IMR-90 (cell line): ENCODE results near the gene ASB13. TPM values are rescaled to one million over a fixed set of nuclear protein-coding genes. Genes with fewer than 3 reads are reported as not detected.

Experiments used
- ATAC-seq: fragments of 200-7000 bp; cut with Tn5 transposase; 2 replicates; pipeline ENCODE4 v1.9.1; 2020; ENCODE audit warnings: low read depth, mild to moderate bottlenecking, moderate library complexity
- BruUV-seq: library from RNA; stranded (reverse); fragments of 400-500 nt; replicated peaks from 2 replicates; lab custom pipeline; 2021; lab: Mats Ljungman, UMichigan
- CTCF ChIA-PET: fragments of 300-600 bp; formaldehyde crosslinking; extraction: SDS; loops from one replicate; lab custom pipeline; 2021; ENCODE audit warnings: antibody characterized with exemption; lab: Yijun Ruan, JAX
- POLR2A ChIA-PET: fragments of 300-600 bp; sonication (Branson Sonifier 250); formaldehyde crosslinking; loops from one replicate; lab custom pipeline; 2022; ENCODE audit warnings: antibody characterized with exemption; ENCODE audit not compliant: unreplicated experiment; lab: Charles Lee
- DNase-seq: peaks from one replicate; pipeline ENCODE4 v3.0.0; 2013
- H2AFZ ChIP-seq: replicated peaks from 2 replicates; pipeline ENCODE3; 2013; ENCODE audit warnings: low read length, mild to moderate bottlenecking; ENCODE audit not compliant: poor library complexity
- H2AK5ac ChIP-seq: 2 replicates; pipeline ENCODE4 v1.6.1; 2013; ENCODE audit warnings: low read depth, low read length, inconsistent platforms
- H2AK9ac ChIP-seq: replicated peaks from 2 replicates; pipeline ENCODE3; 2013; ENCODE audit warnings: mild to moderate bottlenecking, low read depth, low read length, moderate library complexity; ENCODE audit not compliant: poor library complexity
- H2BK120ac ChIP-seq: 2 replicates; pipeline ENCODE4 v1.6.1; 2013; ENCODE audit warnings: low read depth, low read length, inconsistent platforms
- H2BK15ac ChIP-seq: 3 replicates; pipeline ENCODE4 v1.6.1; 2013; ENCODE audit warnings: low read depth, low read length, inconsistent platforms
- H2BK20ac ChIP-seq: 2 replicates; pipeline ENCODE4 v1.6.1; 2013; ENCODE audit warnings: low read depth, mild to moderate bottlenecking, inconsistent platforms, low read length, moderate library complexity
- H2BK5ac ChIP-seq: 2 replicates; pipeline ENCODE4 v1.6.1; 2013; ENCODE audit warnings: mild to moderate bottlenecking, low read depth, low read length, inconsistent platforms; ENCODE audit not compliant: poor library complexity, severe bottlenecking
- H3K14ac ChIP-seq: replicated peaks from 2 replicates; pipeline ENCODE4 v1.6.1; 2013; ENCODE audit warnings: low read depth, low read length, inconsistent platforms
- H3K18ac ChIP-seq: 2 replicates; pipeline ENCODE4 v1.6.1; 2013; ENCODE audit warnings: low read depth, low read length, control low read depth
- H3K23ac ChIP-seq: 2 replicates; pipeline ENCODE4 v1.6.1; 2013; ENCODE audit warnings: low read depth, low read length, inconsistent platforms
- H3K27ac ChIP-seq: 2 replicates; pipeline ENCODE4 v1.5.1; 2013; ENCODE audit warnings: mild to moderate bottlenecking, control low read depth, low read length; ENCODE audit not compliant: insufficient read depth
- H3K27me3 ChIP-seq: 2 replicates; pipeline ENCODE4 v1.6.1; 2013; ENCODE audit warnings: low read length; ENCODE audit not compliant: control insufficient read depth, insufficient read depth
- H3K36me3 ChIP-seq: 2 replicates; pipeline ENCODE4 v1.6.1; 2013; ENCODE audit warnings: low read length, mixed read lengths; ENCODE audit not compliant: control insufficient read depth, insufficient read depth
- H3K4ac ChIP-seq: 2 replicates; pipeline ENCODE4 v1.6.1; 2013; ENCODE audit warnings: low read depth, low read length, inconsistent platforms
- H3K4me1 ChIP-seq: 2 replicates; pipeline ENCODE4 v1.6.1; 2013; ENCODE audit warnings: low read length, mixed read lengths; ENCODE audit not compliant: control insufficient read depth, insufficient read depth
- H3K4me2 ChIP-seq: 2 replicates; pipeline ENCODE4 v1.6.1; 2013; ENCODE audit warnings: low read depth, mild to moderate bottlenecking, control low read depth, low read length, moderate library complexity
- H3K4me3 ChIP-seq: 2 replicates; pipeline ENCODE4 v1.5.1; 2013; ENCODE audit warnings: low read depth, mild to moderate bottlenecking, control low read depth, low read length, moderate library complexity; ENCODE audit not compliant: insufficient read depth
- H3K56ac ChIP-seq: 2 replicates; pipeline ENCODE4 v1.6.1; 2013; ENCODE audit warnings: low read length, inconsistent platforms; ENCODE audit not compliant: insufficient read depth; ENCODE audit errors: extremely low read depth
- H3K79me1 ChIP-seq, 2 experiments: 2 replicates each; pipeline ENCODE4 v1.6.1; 2013; ENCODE audit warnings: low read length in 2 of 2, inconsistent platforms in 1 of 2, low read depth in 1 of 2
- H3K9ac ChIP-seq: 2 replicates; pipeline ENCODE4 v1.6.1; 2013; ENCODE audit warnings: low read depth, low read length, control low read depth
- H3K9me1 ChIP-seq: 2 replicates; pipeline ENCODE4 v1.6.1; 2013; ENCODE audit warnings: low read length, inconsistent platforms; ENCODE audit not compliant: insufficient read depth
- H3K9me3 ChIP-seq: 2 replicates; pipeline ENCODE4 v1.6.1; 2013; ENCODE audit warnings: low read length; ENCODE audit not compliant: control insufficient read depth, insufficient read depth
- H4K20me1 ChIP-seq: 2 replicates; pipeline ENCODE4 v1.6.1; 2013; ENCODE audit warnings: low read length, inconsistent platforms; ENCODE audit not compliant: insufficient read depth
- H4K5ac ChIP-seq: 2 replicates; pipeline ENCODE4 v1.6.1; 2013; ENCODE audit warnings: mild to moderate bottlenecking, low read depth, low read length, control low read depth
- H4K8ac ChIP-seq, 2 experiments: 2 replicates each; pipeline ENCODE4 v1.6.1; 2013; ENCODE audit warnings: low read depth in 2 of 2, low read length in 2 of 2, control low read depth in 1 of 2, inconsistent platforms in 1 of 2
- H4K91ac ChIP-seq: 2 replicates; pipeline ENCODE4 v1.6.1; 2013; ENCODE audit warnings: low read depth, low read length, inconsistent platforms; ENCODE audit not compliant: insufficient read depth
- CHD1 ChIP-seq: IDR thresholded peaks from 2 replicates; pipeline ENCODE4 v1.6.1; 2012; ENCODE audit warnings: low read depth, low read length, improper control_type of control experiment
- MAFK ChIP-seq: IDR thresholded peaks from 2 replicates; pipeline ENCODE4 v1.6.1; 2012; ENCODE audit warnings: low read depth, low read length, improper control_type of control experiment
- MXI1 ChIP-seq: IDR thresholded peaks from 2 replicates; pipeline ENCODE4 v1.6.1; 2012; ENCODE audit warnings: low read depth, mild to moderate bottlenecking, low read length, moderate library complexity, borderline replicate concordance
- RAD21 ChIP-seq: IDR thresholded peaks from 2 replicates; pipeline ENCODE4 v1.6.1; 2012; ENCODE audit warnings: low read length, improper control_type of control experiment
- SMC3 ChIP-seq: fragments of 150-350 bp; IDR thresholded peaks from 2 replicates; pipeline ENCODE4 v1.6.1; 2016; ENCODE audit warnings: low read depth, mild to moderate bottlenecking, antibody characterized with exemption, low read length, moderate library complexity
- USF2 ChIP-seq: fragments of 150-350 bp; IDR thresholded peaks from 2 replicates; pipeline ENCODE4 v1.6.1; 2017; ENCODE audit warnings: mild to moderate bottlenecking, antibody characterized with exemption, low read length, low read depth
- WGBS, 2 experiments: methylation state at CpG; one replicate each; pipeline versions ENCODE4 v1.1.5 to v1.1.7; 2013; ENCODE audit warnings: missing lambda C conversion rate in 2 of 2; ENCODE audit not compliant: insufficient read length in 1 of 2; ENCODE audit errors: extremely low coverage in 2 of 2; 5-methylcytosine and 5-hydroxymethylcytosine counted together
- dilution Hi-C: fragments of 300-500 bp; cut with HindIII; formaldehyde crosslinking; loops from one replicate; pipeline ENCODE4 v1.14.3; 2018; ENCODE audit warnings: low sequenced_read_pairs; ENCODE audit not compliant: unreplicated experiment
- in situ Hi-C: fragments of 300-500 bp; cut with MboI; formaldehyde crosslinking; loops from 3 replicates; pipeline ENCODE4 v1.14.3; 2019; ENCODE audit warnings: low sequenced_read_pairs, inconsistent platforms, mixed read lengths
- intact Hi-C: fragments of 100-400 bp; cut with micrococcal nuclease; formaldehyde crosslinking; loops from 2 replicates; pipeline ENCODE4 v1.10.0; 2022
- polyA plus RNA-seq, 3 experiments: library from polyadenylated mRNA; depleted of rRNA; stranded (reverse); fragments of >200 nt; gene quantifications; 2 replicates each; pipeline ENCODE4 v1.2.3, GENCODE V29; 2012; ENCODE audit warnings: low replicate concordance in 1 of 3
- total RNA-seq: library from RNA; depleted of rRNA; stranded (reverse); fragments of >200 nt; gene quantifications from 2 replicates; pipeline ENCODE4 v1.2.3, GENCODE V29; 2012

The ASB13 gene
- total and polyA plus RNA-seq, 2 of the 4 experiments (the other 2 are of a cell fraction), result 4.6 to 6.3 TPM

- H3K36me3 ChIP-seq, result no peaks in the 10 kb centered on the region
- no peak overlapping the region for H2AK9ac ChIP-seq
- no peak overlapping the region for H3K23ac ChIP-seq
- H4K8ac ChIP-seq, result no peak overlapping the region
- H3K27ac ChIP-seq, result no peak overlapping the region
- ATAC-seq, result no peak
- H3K9ac ChIP-seq, result no peak overlapping the region
- H3K14ac ChIP-seq, result no peak overlapping the region
- TF ChIP-seq MXI1 (no peak), SMC3 (no peak), CHD1 (no peak), USF2 (no peak), MAFK (no peak), RAD21 (no peak)
- H3K56ac ChIP-seq, result no peak overlapping the region
- H2AFZ ChIP-seq, result no peak overlapping the region
- H3K4me1 ChIP-seq, result peaks cover 1% of the 10 kb centered on the region; the same call in 1 of the 2 replicates
- ChIA-PET POLR2A (no interaction called here), CTCF (interaction anchor here (0.7 to 1.1 kb wide), 2 partner anchors 17 to 172 kb away, joined by 3 to 4 read pairs; no protein-coding TSS in a partner anchor)
- no peak overlapping the region for H3K4ac ChIP-seq
- dilution Hi-C loops, result no loop called here
- BruUV-seq, result no TSS peak
- no peaks in the 10 kb centered on the region for H3K9me3 ChIP-seq
- no peaks in the 10 kb centered on the region for H3K79me1 ChIP-seq
- in situ Hi-C loops, result loop anchor here (25.0 kb wide), 1 partner anchor 770 kb away; the partner anchor contains the start of gene AKR1E2
- H3K27me3 ChIP-seq, result no peaks in the 10 kb centered on the region; the same call in 1 of the 2 replicates
- WGBS, 2 experiments, result 90% methylated on average over 5 of the region's 10 CpGs; no CpG with 5 or more reads in 1 of the 2 experiments
- no peak overlapping the region for H2BK120ac ChIP-seq
- H3K18ac ChIP-seq, result no peak overlapping the region
- no peak overlapping the region for H2BK5ac ChIP-seq
- H2AK5ac ChIP-seq, result no peak overlapping the region
- no peak overlapping the region for H3K4me2 ChIP-seq
- intact Hi-C loops, result no loop called here
- no peaks in the 10 kb centered on the region for H4K20me1 ChIP-seq
- no peak overlapping the region for H2BK20ac ChIP-seq
- no peak overlapping the region for H4K91ac ChIP-seq
- H4K5ac ChIP-seq, result no peak overlapping the region
- H3K9me1 ChIP-seq, result no peaks in the 10 kb centered on the region
- no peak overlapping the region for H3K4me3 ChIP-seq
- no peak for DNase-seq
- H2BK15ac ChIP-seq, result no peak overlapping the region
Measured at GRCh38 chr10:5606864-5607263, 59.5 kb downstream of the ASB13 start.
